Tibial nerve (tissue), 4 donors: ENCODE measurements around the gene DLX3. TPM values are rescaled to one million over a fixed set of nuclear protein-coding genes. Genes with fewer than 3 reads are reported as not detected.

Experiments used
- DNase-seq, 2 donors: peaks; one replicate each; pipeline ENCODE4 v3.0.0-alpha.2; 2019; ENCODE audit warnings: low spot score in 2 of 2
- H3K27ac ChIP-seq, 4 donors: fragments of 200-600 bp; sonication (generic) in 3 of 4; one replicate each; pipeline ENCODE4 v1.5.1; 2017 to 2019; ENCODE audit warnings: mild to moderate bottlenecking in 1 of 4
- H3K27me3 ChIP-seq, 2 donors: fragments of 200-600 bp; sonication (generic) in 1 of 2; one replicate each; pipeline versions ENCODE4 v1.5.1 to v1.6.0; 2017 to 2019
- H3K36me3 ChIP-seq, 3 donors: fragments of 200-600 bp; sonication (generic); one replicate each; pipeline ENCODE4 v1.5.1; 2018 to 2019
- H3K4me1 ChIP-seq, 4 donors: fragments of 200-600 bp; sonication (generic) in 3 of 4; one replicate each; pipeline ENCODE4 v1.5.1; 2017 to 2019
- H3K4me3 ChIP-seq, 4 donors: fragments of 200-600 bp; sonication (generic) in 3 of 4; one replicate each; pipeline ENCODE4 v1.5.1; 2017 to 2019; ENCODE audit warnings: mild to moderate bottlenecking in 1 of 4, moderate library complexity in 1 of 4
- H3K9me3 ChIP-seq, 4 donors: fragments of 200-600 bp; sonication (generic) in 3 of 4; one replicate each; pipeline ENCODE4 v1.5.1; 2017 to 2019
- EP300 ChIP-seq, 2 donors: sonication (generic); formaldehyde crosslinking; IDR thresholded peaks; one replicate each; pipeline ENCODE4 v1.6.1; 2017; ENCODE audit warnings: antibody characterized with exemption in 2 of 2, mild to moderate bottlenecking in 1 of 2
- POLR2A ChIP-seq, 2 donors: fragments of 450-650 bp; IDR thresholded peaks; one replicate each; pipeline ENCODE4 v1.6.1; 2017; ENCODE audit warnings: antibody characterized with exemption in 2 of 2, mild to moderate bottlenecking in 2 of 2, moderate library complexity in 2 of 2
- WGBS, 2 donors: methylation state at CpG; one replicate each; pipeline ENCODE4 v1.1.5; 2018; 5-methylcytosine and 5-hydroxymethylcytosine counted together
- total RNA-seq, 4 donors: library from RNA; depleted of rRNA; stranded (reverse); fragments of >200 nt; gene quantifications; one replicate each; pipeline ENCODE4 v1.1.0, GENCODE V29; 2016
- TF ChIP-seq, protein P1 (sequence below), 5 experiments: fragments of 200-600 bp in 3 of 5; fragments of 450-650 bp in 2 of 5; sonication (generic) in 3 of 5; IDR thresholded peaks; one replicate each; pipeline ENCODE4 v1.5.1; 2016 to 2019; ENCODE audit warnings: antibody characterized with exemption in 5 of 5, mild to moderate bottlenecking in 3 of 5, moderate library complexity in 2 of 5

The DLX3 gene
- total RNA-seq, 4 donors from 2014 or later: 0.30 TPM; not detected in 3

DNA sequence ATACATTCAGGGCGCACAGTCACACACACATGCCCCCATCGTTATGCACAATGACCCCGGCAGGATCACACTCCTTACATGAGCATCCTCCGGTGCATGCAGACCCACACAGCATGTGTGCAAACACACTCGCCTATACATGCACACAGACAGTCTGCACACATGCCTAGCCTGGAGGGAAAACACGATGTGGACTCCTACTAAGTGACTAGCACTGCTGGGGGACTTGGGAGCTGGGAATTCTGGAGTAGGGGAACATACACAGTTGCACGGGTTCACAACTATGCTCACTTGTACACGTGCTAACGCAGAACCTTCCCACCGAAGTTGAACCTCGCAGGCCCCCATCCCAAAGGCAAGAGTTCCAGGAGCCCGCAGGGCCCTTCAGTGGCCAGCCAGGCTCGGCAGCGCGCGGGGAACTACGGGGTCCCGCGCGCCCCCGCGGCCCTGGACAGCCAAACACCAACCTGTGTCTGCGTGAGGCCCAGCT is 2.0 kb downstream of the DLX3 start:
- Histone ChIP-seq H3K27ac (no peak overlapping the region), H3K4me3 (peak overlapping the region in 2 of 4 donors; percentile 21 to 48), H3K27me3 (peaks cover 0 to 99% of the 10 kb centered on the region in 2 donors), H3K36me3 (no peaks in the 10 kb centered on the region), H3K4me1 (peaks cover 0 to 45% (median 20%) of the 10 kb centered on the region in 4 donors), H3K9me3 (no peaks in the 10 kb centered on the region)
- WGBS, 2 donors: 25 to 38% methylated on average over 11 to 12 of the region's 23 CpGs
- no peak for TF ChIP-seq EP300 (IDR thresholded peaks at IDR 0.05)
- TF ChIP-seq, protein P1, sequence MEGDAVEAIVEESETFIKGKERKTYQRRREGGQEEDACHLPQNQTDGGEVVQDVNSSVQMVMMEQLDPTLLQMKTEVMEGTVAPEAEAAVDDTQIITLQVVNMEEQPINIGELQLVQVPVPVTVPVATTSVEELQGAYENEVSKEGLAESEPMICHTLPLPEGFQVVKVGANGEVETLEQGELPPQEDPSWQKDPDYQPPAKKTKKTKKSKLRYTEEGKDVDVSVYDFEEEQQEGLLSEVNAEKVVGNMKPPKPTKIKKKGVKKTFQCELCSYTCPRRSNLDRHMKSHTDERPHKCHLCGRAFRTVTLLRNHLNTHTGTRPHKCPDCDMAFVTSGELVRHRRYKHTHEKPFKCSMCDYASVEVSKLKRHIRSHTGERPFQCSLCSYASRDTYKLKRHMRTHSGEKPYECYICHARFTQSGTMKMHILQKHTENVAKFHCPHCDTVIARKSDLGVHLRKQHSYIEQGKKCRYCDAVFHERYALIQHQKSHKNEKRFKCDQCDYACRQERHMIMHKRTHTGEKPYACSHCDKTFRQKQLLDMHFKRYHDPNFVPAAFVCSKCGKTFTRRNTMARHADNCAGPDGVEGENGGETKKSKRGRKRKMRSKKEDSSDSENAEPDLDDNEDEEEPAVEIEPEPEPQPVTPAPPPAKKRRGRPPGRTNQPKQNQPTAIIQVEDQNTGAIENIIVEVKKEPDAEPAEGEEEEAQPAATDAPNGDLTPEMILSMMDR (IDR thresholded peaks at IDR 0.05): no peak
- no peak for TF ChIP-seq POLR2A (IDR thresholded peaks at IDR 0.05)
- no peak for DNase-seq

DNA sequence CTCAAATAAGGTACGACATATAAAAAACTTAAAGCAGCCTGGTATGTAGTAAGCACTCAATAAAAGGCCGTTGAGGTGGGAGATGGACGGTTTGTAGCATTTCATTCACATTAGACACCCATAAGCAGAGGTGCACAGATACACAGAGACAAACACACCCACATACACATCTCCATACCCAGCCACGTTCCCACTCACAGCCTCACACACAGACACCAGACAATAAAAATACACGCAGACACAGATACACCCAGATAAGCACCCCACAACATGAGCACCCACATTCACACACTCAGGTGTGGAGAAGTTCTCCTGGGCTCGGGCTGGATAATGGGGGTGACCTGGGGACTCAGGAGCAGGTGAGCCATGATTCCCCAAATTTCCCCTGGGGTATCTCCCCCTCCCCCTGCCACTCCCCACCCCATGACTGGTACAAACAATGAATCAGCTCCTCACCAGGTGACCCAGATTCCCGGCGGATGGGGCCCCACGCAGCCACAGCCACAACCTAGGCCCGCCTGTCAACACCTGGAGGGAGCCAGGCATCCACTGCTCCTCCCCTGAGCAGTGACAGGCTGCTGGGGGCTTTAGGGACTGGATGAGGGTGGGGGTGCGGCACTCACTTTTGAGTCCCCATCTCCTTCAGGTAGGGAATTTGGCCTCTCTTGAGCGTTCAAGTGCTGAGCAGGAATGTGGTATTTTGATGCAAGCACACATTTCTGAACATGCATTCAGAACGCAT is 2.7 kb downstream of the DLX3 start:
- H3K27me3 ChIP-seq: peaks cover 0 to 99% of the 10 kb centered on the region in 2 donors
- no peak for DNase-seq
- H3K4me1 ChIP-seq: peaks cover 0 to 47% (median 20%) of the 10 kb centered on the region in 4 donors
- H3K4me3 ChIP-seq: no peak overlapping the region
- WGBS, 2 donors: 70 to 78% methylated on average over 13 of the region's 13 CpGs
- H3K36me3 ChIP-seq: no peaks in the 10 kb centered on the region
- TF ChIP-seq POLR2A (IDR thresholded peaks at IDR 0.05): no peak
- TF ChIP-seq EP300 (IDR thresholded peaks at IDR 0.05): no peak
- TF ChIP-seq, protein P1 (IDR thresholded peaks at IDR 0.05): no peak
- no peaks in the 10 kb centered on the region for H3K9me3 ChIP-seq
- no peak overlapping the region for H3K27ac ChIP-seq

DNA sequence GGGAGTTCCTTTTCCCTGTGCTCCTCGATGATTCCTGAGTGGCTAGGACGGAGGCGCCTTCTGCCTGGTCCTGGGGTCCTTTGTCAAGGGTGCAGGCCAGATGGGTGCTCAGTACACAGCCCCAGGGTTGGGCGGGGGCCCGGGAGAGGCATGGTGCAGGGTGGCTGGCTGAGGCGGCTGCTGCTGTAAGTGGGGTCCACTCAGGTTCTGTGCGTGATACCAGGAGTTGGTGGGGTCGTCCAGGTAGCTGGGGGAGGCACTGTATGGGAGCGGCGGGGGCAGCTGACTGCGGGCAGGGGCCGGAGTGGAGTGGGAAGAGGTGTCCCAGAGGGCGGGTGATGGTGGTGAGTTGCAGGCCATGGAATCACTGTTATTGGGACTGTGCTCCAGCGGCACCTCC is 3.6 kb downstream of the DLX3 start:
- 82 to 85% methylated on average over 14 of the region's 14 CpGs for WGBS, 2 donors
- Histone ChIP-seq H3K4me1 (peaks cover 0 to 38% (median 13%) of the 10 kb centered on the region in 4 donors), H3K36me3 (no peaks in the 10 kb centered on the region), H3K4me3 (no peak overlapping the region), H3K9me3 (no peaks in the 10 kb centered on the region), H3K27ac (no peak overlapping the region), H3K27me3 (peaks cover 0 to 99% of the 10 kb centered on the region in 2 donors)
- TF ChIP-seq, protein P1 (IDR thresholded peaks at IDR 0.05): no peak
- TF ChIP-seq EP300 (IDR thresholded peaks at IDR 0.05): no peak
- no peak for TF ChIP-seq POLR2A (IDR thresholded peaks at IDR 0.05)
- no peak for DNase-seq

DNA sequence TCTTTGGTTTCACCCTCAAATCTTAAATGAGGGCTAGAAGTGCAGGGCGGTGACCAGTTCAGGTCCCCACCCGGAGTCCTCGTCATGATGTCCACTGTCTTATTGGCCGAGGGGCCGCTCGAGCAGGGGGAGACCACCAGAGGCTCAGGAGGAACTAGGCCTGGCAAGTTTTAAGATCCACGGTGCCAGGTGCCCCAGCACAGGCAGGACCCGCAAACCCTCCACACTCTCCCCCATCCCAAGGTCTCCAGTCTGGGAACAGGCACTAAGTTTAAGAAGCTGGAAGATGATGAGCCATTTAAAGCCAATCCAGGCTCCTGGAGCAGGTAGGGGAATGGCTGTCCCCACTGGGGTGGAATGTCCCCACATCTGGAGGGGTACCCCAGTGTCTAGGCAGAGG is 4.1 kb downstream of the DLX3 start:
- Histone ChIP-seq H3K27ac (no peak overlapping the region), H3K36me3 (no peaks in the 10 kb centered on the region), H3K4me3 (no peak overlapping the region), H3K27me3 (peaks cover 0 to 98% of the 10 kb centered on the region in 2 donors), H3K9me3 (no peaks in the 10 kb centered on the region), H3K4me1 (peaks cover 0 to 36% (median 12%) of the 10 kb centered on the region in 4 donors)
- 71 to 80% methylated on average over 8 of the region's 8 CpGs for WGBS, 2 donors
- TF ChIP-seq EP300 (IDR thresholded peaks at IDR 0.05): no peak
- TF ChIP-seq POLR2A (IDR thresholded peaks at IDR 0.05): no peak
- TF ChIP-seq, protein P1 (IDR thresholded peaks at IDR 0.05): no peak
- DNase-seq: no peak

DNA sequence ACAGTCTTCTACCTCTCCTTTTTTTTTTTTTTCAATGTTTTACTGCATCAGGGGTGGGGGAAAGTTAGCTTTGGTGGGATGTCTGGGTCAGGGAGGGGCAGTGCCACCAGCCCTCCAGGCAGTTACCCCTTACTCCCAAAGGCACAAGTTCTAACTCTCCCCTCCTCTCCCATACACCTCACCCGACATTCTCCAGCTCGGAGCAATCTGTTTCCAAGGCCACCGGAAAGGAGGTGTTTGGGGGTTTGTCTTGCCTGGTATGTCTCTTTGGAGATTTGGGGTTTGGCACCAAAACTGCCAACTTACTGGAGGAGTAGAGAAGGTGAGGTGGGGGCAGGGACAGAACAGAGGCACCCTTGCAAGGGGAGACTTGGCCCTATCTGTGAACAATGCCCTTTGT is 4.7 kb downstream of the DLX3 start:
- H3K4me3 ChIP-seq: no peak overlapping the region
- H3K9me3 ChIP-seq: no peaks in the 10 kb centered on the region
- no peak overlapping the region for H3K27ac ChIP-seq
- no peaks in the 10 kb centered on the region for H3K36me3 ChIP-seq
- peaks cover 0 to 34% (median 12%) of the 10 kb centered on the region in 4 donors for H3K4me1 ChIP-seq
- no peak for DNase-seq
- H3K27me3 ChIP-seq: peaks cover 0 to 96% of the 10 kb centered on the region in 2 donors
- TF ChIP-seq POLR2A (IDR thresholded peaks at IDR 0.05): no peak
- no peak for TF ChIP-seq EP300 (IDR thresholded peaks at IDR 0.05)
- TF ChIP-seq, protein P1 (IDR thresholded peaks at IDR 0.05): no peak
- 26 to 28% methylated on average over 3 of the region's 3 CpGs for whole genome bisulfite sequencing, 2 donors
